Adrenal gland (tissue), 12 donors: Measurements from ENCODE around the gene MC2R. TPM values are rescaled to one million over a fixed set of nuclear protein-coding genes. Genes with fewer than 3 reads are reported as not detected.

Experiments used
- DNase-seq, 7 donors: peaks; one replicate each; pipeline ENCODE4 v3.0.0-alpha.2; 2019 to 2020
- H3K27ac ChIP-seq, 5 donors: fragments of 200-600 bp; sonication (generic) in 4 of 5; 1 replicate in 3 of 5; 2 replicates in 2 of 5; pipeline versions ENCODE4 v1.5.1 to v1.8.0; 2016 to 2020; ENCODE audit warnings: mild to moderate bottlenecking in 1 of 5
- H3K27me3 ChIP-seq: fragments of 200-600 bp; 2 replicates; pipeline ENCODE4 v1.8.0; 2021
- H3K36me3 ChIP-seq, 2 donors: fragments of 200-600 bp; replicated peaks in 1 of 2; 1 replicate in 1 of 2; 2 replicates in 1 of 2; pipeline versions ENCODE4 v1.5.1 to v1.8.0; 2018 to 2022
- H3K4me1 ChIP-seq, 2 donors: fragments of 200-600 bp; replicated peaks in 1 of 2; 1 replicate in 1 of 2; 2 replicates in 1 of 2; pipeline versions ENCODE4 v1.5.1 to v1.8.0; 2018 to 2021
- H3K4me3 ChIP-seq, 4 donors: fragments of 200-600 bp; sonication (generic) in 3 of 4; one replicate each; pipeline ENCODE4 v1.5.1; 2016 to 2018
- H3K9me3 ChIP-seq, 3 donors: fragments of 200-600 bp; sonication (generic) in 1 of 3; replicated peaks in 1 of 3; 1 replicate in 2 of 3; 2 replicates in 1 of 3; pipeline versions ENCODE4 v1.5.1 to v1.8.0; 2016 to 2021
- CTCF ChIP-seq, 6 experiments: fragments of 450-650 bp in 4 of 6; fragments of 200-600 bp in 2 of 6; sonication (generic) in 1 of 6; IDR thresholded peaks; 1 replicate in 5 of 6; 2 replicates in 1 of 6; pipeline versions ENCODE4 v1.5.1 to v1.8.0; 2016 to 2021; ENCODE audit warnings: antibody characterized with exemption in 6 of 6, mild to moderate bottlenecking in 2 of 6, moderate library complexity in 1 of 6
- POLR2A ChIP-seq, 2 donors: fragments of 450-650 bp; IDR thresholded peaks; one replicate each; pipeline ENCODE4 v1.6.1; 2017; ENCODE audit warnings: antibody characterized with exemption in 2 of 2, mild to moderate bottlenecking in 2 of 2, moderate library complexity in 1 of 2
- WGBS, 4 donors: extraction: QIAGEN DNeasy Blood & Tissue Kit in 2 of 4; methylation state at CpG; one replicate each; pipeline versions ENCODE4 v1.1.5 to v1.1.7; 2013 to 2017; 5-methylcytosine and 5-hydroxymethylcytosine counted together
- intact Hi-C, 2 donors: fragments of 100-400 bp; cut with DNase I; formaldehyde crosslinking; loops; one replicate each; pipeline versions ENCODE4 v1.14.1 to v1.15.0; 2022 to 2023
- polyA plus RNA-seq, 3 donors: library from polyadenylated mRNA; stranded (reverse); fragments of 200-250 nt in 2 of 3; fragments of 350-450 nt in 1 of 3; fragmentation: Illumina TruSeq in 1 of 3; extraction: RNeasy Lipid Tissue Mini Kit (QIAGEN cat#74804) in 1 of 3; gene quantifications; one replicate each; pipeline ENCODE4 v1.2.3, GENCODE V29; 2013 to 2014
- total RNA-seq, 9 donors: library from RNA; depleted of rRNA in 4 of 9; stranded (reverse); fragments of >200 nt in 4 of 9; fragments of 120-200 nt in 1 of 9; fragmentation: NEBNext Ultra II Directional in 1 of 9; extraction: Animal tissue kit (Norgen Biotek cat#: 25700) in 1 of 9; gene quantifications; one replicate each; pipeline versions ENCODE4 v1.1.0 to v1.2.4, GENCODE V29; 2013 to 2023
- donor health status: healthy with polysubstance abuse.
- donor health status: Bipolar disorder and iron deficiency.
- donor health status: DM: yes; HTN: yes; CAD: no.
- donor health status: DM: no; HTN: no; CAD: no.
- donor health status: DM: no; HTN: no; CAD: no.
- donor health status: DM: yes; HTN: yes; CAD: no.

The MC2R gene
- total and polyA plus RNA-seq, 12 donors, result 5.6 to 725 (median 52.9) TPM

DNA sequence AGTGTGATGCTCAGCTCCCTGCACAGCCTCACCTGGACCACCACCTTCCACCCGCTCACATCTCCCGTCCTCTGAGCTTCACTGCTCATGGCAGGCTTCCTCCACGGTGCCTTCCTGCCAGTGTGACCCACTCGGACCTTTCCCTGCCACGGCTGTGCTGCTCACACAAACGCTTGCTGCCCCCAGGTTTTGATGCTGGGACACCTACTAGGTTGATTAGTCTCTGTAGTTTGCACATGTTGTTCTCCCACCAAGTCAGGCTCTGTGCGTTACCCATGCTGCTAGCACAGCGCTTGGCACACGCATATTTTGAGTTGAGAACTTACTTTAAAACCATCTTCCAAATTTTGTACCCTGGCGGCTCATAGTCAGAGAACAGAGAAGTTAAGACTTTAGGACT, 2.1 kb downstream of the MC2R start:
- no peak for DNase-seq
- intact Hi-C loops, result loop anchor here in 1 of 2 donors (10.0 kb wide), 1 partner anchor 62 kb away; no protein-coding TSS in a partner anchor
- Histone ChIP-seq H3K9me3 (no peaks in the 10 kb centered on the region), H3K4me1 (peaks cover 34 to 42% of the 10 kb centered on the region in 2 donors), H3K27me3 (no peaks in the 10 kb centered on the region), H3K4me3 (peak overlapping the region in 1 of 4 donors; percentile 49), H3K27ac (peak overlapping the region in 4 of 5 donors; percentile 59 to 89 (median 83)), H3K36me3 (no peaks in the 10 kb centered on the region)
- no peak for TF ChIP-seq CTCF (IDR thresholded peaks at IDR 0.05)
- TF ChIP-seq POLR2A (IDR thresholded peaks at IDR 0.05), result no peak
- 46 to 65% (median 50%) methylated on average over 9 to 10 of the region's 10 CpGs for WGBS, 4 donors

- peak in 2 of 7 donors; percentile 40 to 55 for DNase-seq
- peaks cover 34 to 42% of the 10 kb centered on the region in 2 donors for H3K4me1 ChIP-seq
- WGBS, 4 donors, result 41 to 57% (median 48%) methylated on average over 9 of the region's 9 CpGs
- peak overlapping the region in 4 of 5 donors; percentile 8 to 89 (median 73) for H3K27ac ChIP-seq
- H3K27me3 ChIP-seq, result no peaks in the 10 kb centered on the region
- peak overlapping the region in 1 of 4 donors; percentile 49 for H3K4me3 ChIP-seq
- no peaks in the 10 kb centered on the region for H3K36me3 ChIP-seq
- no peaks in the 10 kb centered on the region for H3K9me3 ChIP-seq
- intact Hi-C loops, result loop anchor here in 1 of 2 donors (10.0 kb wide), 1 partner anchor 62 kb away; no protein-coding TSS in a partner anchor
- TF ChIP-seq CTCF (IDR thresholded peaks at IDR 0.05), result no peak
- no peak for TF ChIP-seq POLR2A (IDR thresholded peaks at IDR 0.05)
These were observed 2.7 kb downstream of the MC2R start for GRCh38 chr18:13912601-13913000.

DNA sequence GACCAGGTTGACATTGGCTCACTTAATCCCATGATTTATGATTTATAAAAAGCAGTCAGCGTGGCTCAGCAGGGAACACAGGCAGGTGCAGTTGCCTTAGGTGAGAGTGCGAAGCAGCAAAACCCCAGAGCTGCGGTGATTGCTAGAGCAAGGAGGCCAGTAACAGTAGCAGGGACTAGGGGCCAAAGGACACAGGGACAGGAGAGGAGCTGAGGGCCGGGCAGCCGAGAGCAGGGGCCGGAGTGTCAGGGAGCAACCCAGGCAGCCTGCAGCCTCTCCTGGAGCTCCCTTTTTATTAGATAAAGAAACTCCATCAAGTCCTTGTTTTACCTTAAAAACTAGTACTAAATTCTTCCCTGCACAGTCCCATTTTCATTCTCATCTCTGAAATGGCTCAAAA, 4.3 kb downstream of the MC2R start:
- intact Hi-C loops, result loop anchor here in 1 of 2 donors (10.0 kb wide), 1 partner anchor 64 kb away; no protein-coding TSS in a partner anchor
- Histone ChIP-seq H3K27ac (no peak overlapping the region), H3K9me3 (no peaks in the 10 kb centered on the region), H3K27me3 (no peaks in the 10 kb centered on the region), H3K4me1 (peaks cover 25 to 35% of the 10 kb centered on the region in 2 donors), H3K4me3 (no peak overlapping the region), H3K36me3 (no peaks in the 10 kb centered on the region)
- DNase-seq, result no peak
- 74 to 82% (median 82%) methylated on average over 6 of the region's 6 CpGs for WGBS, 4 donors
- TF ChIP-seq POLR2A (IDR thresholded peaks at IDR 0.05) (no peak), CTCF (IDR thresholded peaks at IDR 0.05) (no peak)

DNA sequence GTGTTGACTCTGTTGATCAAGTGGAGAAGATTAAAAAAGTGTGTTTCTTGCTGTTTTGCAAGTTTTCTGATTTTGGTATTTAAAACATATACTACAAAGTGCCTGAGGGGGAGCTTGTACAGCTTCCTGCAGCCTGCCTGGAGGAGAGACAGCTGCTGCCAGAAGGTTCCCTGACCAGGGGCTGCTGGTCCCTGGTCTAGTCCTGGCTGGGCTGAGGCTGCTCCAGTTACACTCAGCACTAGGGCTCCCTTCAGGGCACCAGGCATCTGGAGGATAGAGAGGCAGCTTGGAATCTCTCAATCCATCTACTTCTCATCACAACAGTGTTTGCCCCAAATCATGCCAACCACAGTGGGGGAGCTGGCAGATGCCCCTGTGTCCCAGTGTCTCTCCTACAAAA, 4.8 kb downstream of the MC2R start:
- peaks cover 20 to 32% of the 10 kb centered on the region in 2 donors for H3K4me1 ChIP-seq

More for the DNA sequence above, 4.8 kb downstream of the MC2R start:
- Histone ChIP-seq H3K4me3 (no peak overlapping the region), H3K27me3 (no peaks in the 10 kb centered on the region), H3K36me3 (no peaks in the 10 kb centered on the region), H3K9me3 (no peaks in the 10 kb centered on the region), H3K27ac (peak overlapping the region in 2 of 5 donors; percentile 1 to 20)
- no peak for TF ChIP-seq CTCF (IDR thresholded peaks at IDR 0.05)
- no peak for TF ChIP-seq POLR2A (IDR thresholded peaks at IDR 0.05)
- intact Hi-C loops, result loop anchor here in 1 of 2 donors (10.0 kb wide), 1 partner anchor 64 kb away; no protein-coding TSS in a partner anchor
- no peak for DNase-seq
